Fibroblast of pulmonary artery (primary cell): ENCODE data around the gene RNU2-1.

ENCODE experiments used
- DNase-seq: peaks from one replicate; pipeline ENCODE4 v3.0.0-alpha.2; 2010; ENCODE audit warnings: low read depth
- H3K4me3 ChIP-seq: replicated peaks from 2 replicates; pipeline ENCODE4 v1.5.1; 2011; ENCODE audit warnings: low read depth, mild to moderate bottlenecking, control low read depth, low read length, moderate library complexity
- TF ChIP-seq, protein P1 (sequence below): IDR thresholded peaks from 2 replicates; pipeline ENCODE4 v1.5.1; 2011; ENCODE audit warnings: mild to moderate bottlenecking, control low read depth, low read length, inconsistent platforms; ENCODE audit errors: missing control alignments

Gene RNU2-1

DNA sequence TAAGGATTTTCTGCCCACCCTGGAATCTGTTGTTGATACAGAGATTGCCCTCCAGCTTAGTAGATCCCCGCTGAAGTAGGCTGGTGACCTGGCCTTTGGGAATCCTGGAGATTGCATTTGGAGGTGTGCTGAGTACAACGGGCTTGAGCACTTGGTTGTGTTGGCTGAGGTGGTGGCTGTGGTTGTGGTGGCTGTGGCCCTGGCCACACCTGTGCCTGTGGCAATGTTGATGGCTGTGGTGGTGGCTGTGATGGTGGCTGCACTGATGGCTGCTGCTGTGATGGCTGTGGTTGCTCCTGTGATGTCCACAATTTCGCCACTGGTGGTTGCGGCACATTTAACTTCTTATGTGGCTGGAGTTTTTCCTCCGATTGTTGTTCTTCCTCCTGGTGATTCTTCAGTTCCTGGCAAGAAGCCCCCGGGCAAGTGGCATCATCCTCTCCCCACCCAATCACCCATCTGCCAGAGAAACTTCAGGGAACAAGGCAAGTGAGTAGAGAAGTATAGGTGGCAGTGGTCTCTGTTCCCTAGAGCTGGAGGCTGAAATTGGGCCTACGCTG, 9.6 kb downstream of the RNU2-1 start:
- TF ChIP-seq, protein P1, sequence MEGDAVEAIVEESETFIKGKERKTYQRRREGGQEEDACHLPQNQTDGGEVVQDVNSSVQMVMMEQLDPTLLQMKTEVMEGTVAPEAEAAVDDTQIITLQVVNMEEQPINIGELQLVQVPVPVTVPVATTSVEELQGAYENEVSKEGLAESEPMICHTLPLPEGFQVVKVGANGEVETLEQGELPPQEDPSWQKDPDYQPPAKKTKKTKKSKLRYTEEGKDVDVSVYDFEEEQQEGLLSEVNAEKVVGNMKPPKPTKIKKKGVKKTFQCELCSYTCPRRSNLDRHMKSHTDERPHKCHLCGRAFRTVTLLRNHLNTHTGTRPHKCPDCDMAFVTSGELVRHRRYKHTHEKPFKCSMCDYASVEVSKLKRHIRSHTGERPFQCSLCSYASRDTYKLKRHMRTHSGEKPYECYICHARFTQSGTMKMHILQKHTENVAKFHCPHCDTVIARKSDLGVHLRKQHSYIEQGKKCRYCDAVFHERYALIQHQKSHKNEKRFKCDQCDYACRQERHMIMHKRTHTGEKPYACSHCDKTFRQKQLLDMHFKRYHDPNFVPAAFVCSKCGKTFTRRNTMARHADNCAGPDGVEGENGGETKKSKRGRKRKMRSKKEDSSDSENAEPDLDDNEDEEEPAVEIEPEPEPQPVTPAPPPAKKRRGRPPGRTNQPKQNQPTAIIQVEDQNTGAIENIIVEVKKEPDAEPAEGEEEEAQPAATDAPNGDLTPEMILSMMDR: no peak
- no peak for DNase-seq
- no peak overlapping the region for H3K4me3 ChIP-seq

GRCh38 chr17:43220511-43221125, 13.2 kb downstream of the RNU2-1 start:
- DNase-seq: no peak
- H3K4me3 ChIP-seq: no peak overlapping the region
- TF ChIP-seq, protein P1: no peak

DNA sequence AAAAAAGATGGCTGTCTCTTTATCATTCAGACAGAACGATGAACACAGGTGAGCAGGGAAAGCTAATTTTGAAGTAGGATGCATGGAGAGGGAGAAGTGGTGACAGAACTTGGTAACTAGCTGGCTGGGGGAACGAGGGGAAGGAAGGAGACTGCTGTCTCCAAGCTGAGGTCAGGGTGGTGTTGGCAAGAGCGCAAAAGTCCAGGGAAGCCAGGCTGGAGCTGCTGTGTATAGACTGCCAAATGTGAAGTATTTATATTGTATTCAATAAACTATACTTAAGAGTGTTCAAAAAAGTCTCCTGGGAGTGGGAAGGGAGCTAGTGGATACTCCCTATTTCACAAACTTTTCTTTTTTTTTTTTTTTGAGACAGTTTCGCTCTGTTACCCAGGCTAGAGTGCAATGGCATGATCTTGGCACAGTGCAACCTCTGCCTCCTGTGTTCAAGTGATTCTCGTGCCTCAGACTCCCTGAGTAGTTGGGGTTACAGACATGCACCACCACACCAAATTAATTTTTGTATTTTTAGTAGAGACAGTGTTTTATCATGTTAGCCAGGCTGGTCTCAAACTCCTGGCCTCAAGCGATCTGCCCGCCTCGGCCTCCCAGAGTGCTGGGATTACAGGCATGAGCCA, 13.9 kb downstream of the RNU2-1 start:
- H3K4me3 ChIP-seq: no peak overlapping the region
- DNase-seq: no peak
- TF ChIP-seq, protein P1: no peak

DNA sequence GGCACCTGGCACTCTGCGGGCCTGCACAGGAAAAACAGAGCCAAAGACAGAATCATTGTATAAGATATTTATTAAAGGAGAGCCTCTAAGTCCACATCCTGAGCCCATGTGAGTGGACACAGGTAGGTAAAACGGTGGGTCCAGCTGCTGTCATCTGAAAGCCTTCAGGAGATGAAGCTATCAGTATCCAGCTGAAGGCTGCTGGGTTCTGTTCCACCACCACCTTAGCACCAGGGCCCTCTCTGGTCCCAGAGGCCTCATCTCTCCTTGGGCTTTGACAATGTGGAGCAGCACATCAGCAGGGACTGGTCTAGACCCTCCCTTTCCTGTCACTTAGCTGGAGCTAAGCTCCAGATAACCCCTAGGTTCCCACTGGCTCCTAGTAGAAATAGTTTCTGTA, 14.8 kb downstream of the RNU2-1 start:
- DNase-seq: no peak
- TF ChIP-seq, protein P1: no peak
- no peak overlapping the region for H3K4me3 ChIP-seq

DNA sequence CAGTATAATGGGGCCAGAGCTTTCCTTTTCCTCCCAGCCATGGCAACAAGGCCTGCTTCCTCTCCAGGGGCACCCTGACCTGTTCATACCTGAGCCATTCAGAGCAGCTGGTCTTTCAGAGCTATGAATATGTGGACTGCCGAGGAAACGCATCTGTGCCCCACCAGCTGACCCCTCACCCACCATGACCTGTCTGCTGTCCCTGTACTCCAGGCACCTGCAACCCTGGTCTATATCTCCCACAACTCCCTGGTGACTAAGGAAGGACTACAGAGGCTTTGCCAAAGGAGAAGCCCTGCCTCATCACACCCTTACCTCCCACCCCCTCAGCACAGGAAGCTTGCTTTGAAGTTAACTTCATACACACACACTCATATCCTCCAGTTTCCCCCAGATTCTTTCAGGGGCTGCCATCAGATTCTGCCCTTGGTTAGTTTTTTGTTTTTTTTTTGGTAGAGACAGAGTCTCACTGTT, 16.1 kb downstream of the RNU2-1 start:
- DNase-seq: no peak
- H3K4me3 ChIP-seq: no peak overlapping the region
- TF ChIP-seq, protein P1: no peak

DNA sequence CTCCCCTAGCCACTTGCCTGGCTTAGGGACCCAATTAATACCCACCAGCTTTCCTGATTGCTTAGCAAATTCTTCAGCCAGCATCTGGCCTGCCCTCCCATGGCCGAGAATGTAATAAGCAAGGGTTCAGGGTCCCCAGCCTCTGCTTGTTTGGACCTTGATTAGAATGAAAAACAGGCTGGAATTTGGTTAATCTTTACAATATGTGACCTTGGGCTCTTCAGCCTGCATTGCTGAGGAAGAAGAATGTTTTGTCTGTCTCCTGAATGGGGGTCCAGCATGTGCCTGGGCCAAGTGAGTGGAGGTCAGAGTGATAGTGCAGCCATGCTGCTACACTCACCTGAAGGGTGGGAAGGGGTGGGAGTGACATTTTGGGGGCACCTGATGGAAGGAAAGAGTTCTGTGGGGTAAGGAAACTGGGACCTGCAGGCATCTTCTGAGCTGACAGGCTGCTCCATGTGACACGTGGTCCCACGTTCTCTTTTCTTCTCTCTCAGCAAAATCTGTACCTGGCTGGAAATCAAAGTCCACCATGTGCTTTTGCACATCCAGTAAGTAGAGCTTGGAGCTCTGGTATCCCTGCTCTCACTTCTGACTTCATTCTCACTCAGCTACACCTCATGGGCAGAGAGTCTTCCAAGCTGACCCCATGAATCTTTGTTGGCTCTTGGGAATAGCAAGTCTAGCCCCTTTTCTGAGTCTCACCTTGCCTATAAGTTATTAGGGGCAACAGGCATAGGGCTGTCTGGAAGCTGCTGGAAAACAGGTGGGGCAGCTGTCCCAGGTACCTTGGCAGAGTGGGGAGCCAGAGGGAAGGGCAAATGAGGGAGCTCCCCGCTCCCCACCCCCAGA, 16.8 kb downstream of the RNU2-1 start:
- DNase-seq: no peak
- TF ChIP-seq, protein P1: no peak
- H3K4me3 ChIP-seq: no peak overlapping the region
